SK-N-SH (cell line): ENCODE measurements around the gene PXK. TPM values are rescaled to one million over a fixed set of nuclear protein-coding genes. Genes with fewer than 3 reads are reported as not detected.
A peak's percentile ranks its signal among the peaks of the same experiment; 100 is the strongest.

ENCODE experiments used
- CTCF ChIP-seq: fragments of 200-600 bp; sonication (generic); IDR thresholded peaks from 2 replicates; pipeline ENCODE4 v1.6.1; 2017; ENCODE audit warnings: antibody characterized with exemption, mild to moderate bottlenecking, moderate library complexity
- EP300 ChIP-seq, 2 experiments: IDR thresholded peaks; 2 replicates each; pipeline versions ENCODE4 v1.4.0 to v1.6.1; 2012; ENCODE audit warnings: borderline replicate concordance in 1 of 2, low read depth in 1 of 2, low read length in 1 of 2
- FOSL2 ChIP-seq: IDR thresholded peaks from 2 replicates; pipeline ENCODE4 v1.4.0; 2012; ENCODE audit warnings: low read depth, mild to moderate bottlenecking, moderate library complexity, borderline replicate concordance
- GATA2 ChIP-seq: sonication (generic); formaldehyde crosslinking; IDR thresholded peaks from 2 replicates; pipeline ENCODE4 v1.5.0; 2020; ENCODE audit warnings: mild to moderate bottlenecking, missing genetic modification reagents
- MAX ChIP-seq: IDR thresholded peaks from 2 replicates; pipeline ENCODE4 v1.4.0; 2012; ENCODE audit warnings: low read depth
- MXI1 ChIP-seq: IDR thresholded peaks from 2 replicates; pipeline ENCODE4 v1.6.1; 2012; ENCODE audit warnings: mild to moderate bottlenecking, low read depth, low read length, improper control_type of control experiment
- NFIC ChIP-seq: IDR thresholded peaks from 2 replicates; pipeline ENCODE4 v1.4.0; 2012; ENCODE audit warnings: borderline replicate concordance
- PBX3 ChIP-seq: IDR thresholded peaks from 2 replicates; pipeline ENCODE4; 2012
- POLR2AphosphoS5 ChIP-seq: IDR thresholded peaks from 2 replicates; pipeline ENCODE4 v1.6.1; 2012; ENCODE audit warnings: low read depth, low read length
- RXRA ChIP-seq: IDR thresholded peaks from 2 replicates; pipeline ENCODE4 v1.4.0; 2012; ENCODE audit warnings: low read depth, mild to moderate bottlenecking, borderline replicate concordance
- USF1 ChIP-seq: IDR thresholded peaks from 2 replicates; pipeline ENCODE4 v1.4.0; 2012; ENCODE audit warnings: low read depth, borderline replicate concordance
- polyA plus RNA-seq, 3 experiments: library from polyadenylated mRNA; depleted of rRNA; stranded (reverse); fragments of >200 nt; gene quantifications; 2 replicates each; pipeline ENCODE4 v1.2.3, GENCODE V29; 2012
- TF ChIP-seq, protein P1 (sequence below): fragments of 150-350 bp; IDR thresholded peaks from 2 replicates; pipeline ENCODE4 v1.6.1; 2016; ENCODE audit warnings: mild to moderate bottlenecking, low read depth, low read length
- TF ChIP-seq, protein P2 (sequence below): IDR thresholded peaks from 2 replicates; pipeline ENCODE4 v1.4.0; 2012; ENCODE audit warnings: low read depth, borderline replicate concordance

The PXK gene
- polyA plus RNA-seq, 1 of the 3 experiments (the other 2 are of a cell fraction), result 8.4 TPM

GRCh38 chr3:58471025-58471887, 138.6 kb downstream of the PXK start (continued):
- 0 out of 2 replicates have a peak, but pooled peaks have one; percentile 25 for TF ChIP-seq MAX
- TF ChIP-seq MXI1, result no peak
- TF ChIP-seq GATA2 (CRISPR knock-in tag), result no peak
- peak; percentile 70 for TF ChIP-seq PBX3
- peak; percentile 22 to 29; a peak in 1 of 4 replicates for TF ChIP-seq EP300 (IDR thresholded peaks at IDR 0.05; ENCODE audit: borderline replicate concordance in 1 of 2, low read depth in 1 of 2, low read length in 1 of 2)
- TF ChIP-seq, protein P1, sequence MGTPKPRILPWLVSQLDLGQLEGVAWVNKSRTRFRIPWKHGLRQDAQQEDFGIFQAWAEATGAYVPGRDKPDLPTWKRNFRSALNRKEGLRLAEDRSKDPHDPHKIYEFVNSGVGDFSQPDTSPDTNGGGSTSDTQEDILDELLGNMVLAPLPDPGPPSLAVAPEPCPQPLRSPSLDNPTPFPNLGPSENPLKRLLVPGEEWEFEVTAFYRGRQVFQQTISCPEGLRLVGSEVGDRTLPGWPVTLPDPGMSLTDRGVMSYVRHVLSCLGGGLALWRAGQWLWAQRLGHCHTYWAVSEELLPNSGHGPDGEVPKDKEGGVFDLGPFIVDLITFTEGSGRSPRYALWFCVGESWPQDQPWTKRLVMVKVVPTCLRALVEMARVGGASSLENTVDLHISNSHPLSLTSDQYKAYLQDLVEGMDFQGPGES, result no peak
- TF ChIP-seq CTCF, result no peak
- TF ChIP-seq NFIC, result no peak
- TF ChIP-seq USF1, result no peak
- TF ChIP-seq, protein P2, sequence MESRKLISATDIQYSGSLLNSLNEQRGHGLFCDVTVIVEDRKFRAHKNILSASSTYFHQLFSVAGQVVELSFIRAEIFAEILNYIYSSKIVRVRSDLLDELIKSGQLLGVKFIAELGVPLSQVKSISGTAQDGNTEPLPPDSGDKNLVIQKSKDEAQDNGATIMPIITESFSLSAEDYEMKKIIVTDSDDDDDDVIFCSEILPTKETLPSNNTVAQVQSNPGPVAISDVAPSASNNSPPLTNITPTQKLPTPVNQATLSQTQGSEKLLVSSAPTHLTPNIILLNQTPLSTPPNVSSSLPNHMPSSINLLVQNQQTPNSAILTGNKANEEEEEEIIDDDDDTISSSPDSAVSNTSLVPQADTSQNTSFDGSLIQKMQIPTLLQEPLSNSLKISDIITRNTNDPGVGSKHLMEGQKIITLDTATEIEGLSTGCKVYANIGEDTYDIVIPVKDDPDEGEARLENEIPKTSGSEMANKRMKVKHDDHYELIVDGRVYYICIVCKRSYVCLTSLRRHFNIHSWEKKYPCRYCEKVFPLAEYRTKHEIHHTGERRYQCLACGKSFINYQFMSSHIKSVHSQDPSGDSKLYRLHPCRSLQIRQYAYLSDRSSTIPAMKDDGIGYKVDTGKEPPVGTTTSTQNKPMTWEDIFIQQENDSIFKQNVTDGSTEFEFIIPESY, result no peak
- peak; percentile 41; the same call in 1 of the 2 replicates for TF ChIP-seq RXRA
- TF ChIP-seq FOSL2, result peak; percentile 75
- no peak for TF ChIP-seq POLR2AphosphoS5
